ENCODE data around the gene GGT6.

The GGT6 gene

DNA sequence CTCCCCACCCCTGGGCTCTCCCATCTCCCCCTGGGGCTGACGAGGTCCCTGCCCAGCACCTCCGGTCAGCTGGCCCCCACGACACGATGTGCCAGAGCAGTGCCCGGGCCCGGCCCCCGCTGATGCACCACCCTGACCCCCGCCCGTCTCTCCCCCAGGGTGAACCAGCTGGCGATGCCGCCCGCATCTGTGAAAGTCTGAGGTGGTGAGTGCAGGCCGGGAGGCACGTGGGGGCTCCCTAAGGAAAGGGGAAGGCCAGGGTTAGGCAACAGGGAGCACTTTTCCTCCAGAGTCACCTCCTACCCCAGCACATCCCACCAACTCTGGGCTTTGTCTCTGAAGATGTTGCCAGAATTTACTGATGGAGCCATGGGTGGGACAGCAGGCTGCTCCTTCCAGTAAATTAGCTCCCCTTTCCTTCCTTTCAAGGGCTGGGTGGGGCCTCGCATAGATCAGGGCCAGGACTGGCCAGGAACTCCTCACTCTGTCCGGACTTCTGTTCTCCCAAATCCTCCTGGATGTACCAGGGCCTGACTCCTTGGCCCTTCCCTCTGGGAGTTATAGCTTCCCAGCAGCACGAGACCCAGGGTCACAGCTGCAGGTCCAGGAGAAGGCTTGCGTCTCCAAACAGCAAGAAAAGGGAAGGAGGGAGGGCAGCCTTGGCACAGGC is 23.5 kb downstream of the GGT6 start:
- DNase-seq: no peak

DNA sequence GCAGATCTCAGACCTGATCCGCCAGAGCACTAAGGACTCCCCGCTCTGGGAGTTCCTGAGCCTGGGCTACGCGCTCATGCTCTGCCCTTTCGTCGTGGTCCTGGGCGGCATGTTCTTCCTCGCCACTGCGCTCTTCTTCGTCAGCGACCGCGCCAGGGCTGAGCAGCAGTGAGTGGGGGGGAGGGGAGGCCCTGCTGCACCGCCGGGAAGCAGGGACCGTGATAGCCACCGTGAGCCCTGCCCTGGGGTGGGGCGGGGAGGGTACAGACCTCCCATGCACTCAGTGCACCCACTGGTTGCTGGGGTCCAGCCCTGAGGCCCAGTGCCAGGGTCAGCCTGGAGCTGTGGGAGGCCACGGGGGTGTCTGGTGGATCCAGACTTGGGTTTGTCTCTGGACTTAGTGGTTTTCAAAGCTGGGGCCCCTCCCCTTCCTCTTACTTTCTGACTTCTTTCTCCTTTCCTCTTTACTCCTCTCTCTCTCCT is 24.1 kb downstream of the GGT6 start:
- DNase-seq: no peak

DNA sequence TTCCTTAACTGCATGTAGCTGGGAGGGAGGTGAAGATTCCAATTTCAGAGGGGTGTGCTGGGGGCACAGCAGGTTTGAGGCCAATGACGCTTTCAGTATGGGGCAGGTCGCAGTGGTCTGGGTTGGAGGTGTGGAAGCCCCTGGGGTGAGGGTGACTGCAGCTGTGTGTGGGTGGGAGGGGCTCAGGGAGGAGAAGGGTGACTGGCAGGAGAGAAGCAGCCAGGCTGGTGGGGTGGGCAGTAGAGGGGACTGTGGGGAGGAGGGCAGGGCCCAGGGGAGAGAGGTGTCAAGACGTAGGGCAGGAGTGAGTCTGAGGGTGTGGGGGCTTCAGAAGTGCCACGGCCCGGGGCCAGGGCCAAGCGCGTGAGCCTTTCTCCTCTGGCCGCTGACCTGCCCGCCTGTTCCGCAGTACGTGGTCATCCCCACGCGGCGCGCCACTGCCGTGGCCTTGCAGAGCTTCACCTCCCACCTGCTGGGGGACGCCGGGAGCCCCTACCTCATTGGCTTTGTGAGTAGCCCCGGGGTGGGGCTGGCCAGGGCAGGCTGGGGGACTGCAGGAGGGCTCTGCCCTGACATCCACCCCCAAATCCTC is 24.6 kb downstream of the GGT6 start:
- DNase-seq: no peak

DNA sequence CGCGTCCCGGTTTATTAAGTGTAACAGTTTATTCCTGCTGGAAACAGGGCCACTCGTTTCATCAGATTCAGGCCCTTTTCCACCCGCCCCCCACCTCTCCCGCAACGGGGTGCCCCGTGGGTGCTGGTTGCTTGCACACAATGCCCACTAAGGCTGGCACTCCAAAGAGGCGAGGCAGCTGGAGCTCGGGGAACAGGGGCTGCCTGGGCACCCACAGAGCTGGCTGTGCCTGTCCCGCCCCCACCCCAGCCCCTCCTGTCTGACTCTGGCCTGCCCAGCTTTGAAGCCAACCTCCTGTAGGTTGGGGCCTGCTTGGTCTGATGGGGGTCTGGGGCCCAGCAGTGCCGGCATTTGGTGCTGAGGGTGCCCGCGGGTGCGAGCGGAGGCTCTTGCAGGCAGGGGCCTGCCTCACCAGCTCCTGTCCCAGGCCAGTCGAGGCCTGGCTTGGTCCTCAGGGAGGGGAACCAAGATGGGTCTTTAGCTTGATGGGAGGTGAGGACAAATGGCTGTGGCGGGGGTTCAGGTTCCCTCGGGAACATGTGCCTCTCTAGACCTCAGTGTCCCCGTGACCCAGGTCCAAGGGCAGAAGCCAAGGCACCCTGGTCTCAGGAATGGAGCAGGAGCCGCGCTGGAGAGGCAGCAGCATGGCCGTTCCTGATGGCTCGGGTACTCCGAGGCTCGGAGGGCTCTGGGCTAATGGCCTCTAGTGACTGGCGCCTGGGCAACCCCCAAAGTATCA is 25.3 kb downstream of the GGT6 start:
- DNase-seq: no peak

DNA sequence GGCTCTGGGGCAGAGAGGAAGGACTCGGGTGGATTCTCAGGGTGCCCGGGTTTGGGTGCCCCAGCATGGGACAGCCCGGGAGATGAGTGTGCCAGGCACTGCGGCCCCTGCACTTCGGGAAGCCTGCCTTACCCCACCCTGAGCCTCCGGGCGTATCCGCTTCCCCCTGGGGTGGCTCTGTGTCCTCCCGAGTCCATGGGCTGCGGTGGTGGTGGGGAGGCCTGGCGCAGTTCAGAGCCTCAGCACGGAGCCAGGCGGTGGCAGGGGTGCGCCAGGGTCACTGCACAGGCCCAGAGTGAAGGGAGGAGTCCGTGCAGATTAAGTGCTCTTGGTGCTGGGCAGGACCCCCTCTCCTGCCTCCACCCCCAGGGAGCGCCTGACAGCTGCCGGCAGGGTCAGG is 25.9 kb downstream of the GGT6 start:
- no peak for DNase-seq

DNA sequence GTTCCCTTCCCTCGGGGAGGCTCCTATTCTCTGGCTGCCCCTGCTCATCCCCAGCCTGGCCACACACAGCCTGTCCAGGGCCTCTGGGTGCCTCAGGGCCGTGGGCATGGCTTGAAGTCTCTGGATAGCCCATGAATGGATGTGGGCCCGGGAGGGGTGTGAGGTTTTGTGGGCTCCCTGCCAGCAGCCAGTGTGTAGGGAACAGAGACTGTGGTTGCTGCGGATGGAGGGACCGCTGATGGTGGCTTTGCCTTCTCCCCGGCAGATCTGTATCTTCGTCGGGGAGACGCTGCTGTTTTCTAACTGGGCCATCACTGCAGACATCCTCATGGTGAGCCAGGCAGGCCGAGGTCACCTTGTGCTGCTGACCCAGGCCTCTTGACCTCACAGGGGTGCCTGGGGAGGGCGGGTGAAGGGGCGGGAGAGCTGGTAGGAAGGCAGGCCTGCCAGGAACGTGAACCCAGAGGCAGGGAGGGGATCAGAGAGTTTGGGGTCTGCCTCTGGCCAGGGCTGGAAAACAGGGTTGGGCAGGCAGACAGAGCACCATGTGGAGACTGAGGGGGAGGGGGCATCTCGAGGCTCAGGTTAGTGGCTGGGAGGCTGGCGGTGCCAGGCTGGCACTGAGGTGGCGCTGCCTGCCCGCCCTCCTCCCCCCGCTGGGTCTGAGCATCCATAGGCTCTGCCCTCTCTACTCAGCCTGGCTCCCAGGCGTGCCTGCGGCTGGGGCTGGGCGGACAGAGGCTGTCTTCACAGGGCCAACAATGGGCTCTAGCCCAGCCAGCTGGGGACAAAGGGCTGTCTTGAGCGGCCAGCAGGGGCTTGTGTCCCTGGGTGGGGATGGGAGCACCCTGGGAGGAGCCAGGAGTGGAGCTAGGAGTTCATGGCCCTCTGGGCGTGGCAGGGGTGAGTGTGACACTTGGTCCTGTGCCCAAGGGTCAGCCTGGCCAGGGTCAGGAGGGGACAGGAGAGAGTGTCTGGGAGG is 26.6 kb downstream of the GGT6 start:
- DNase-seq: peak; percentile 42

DNA sequence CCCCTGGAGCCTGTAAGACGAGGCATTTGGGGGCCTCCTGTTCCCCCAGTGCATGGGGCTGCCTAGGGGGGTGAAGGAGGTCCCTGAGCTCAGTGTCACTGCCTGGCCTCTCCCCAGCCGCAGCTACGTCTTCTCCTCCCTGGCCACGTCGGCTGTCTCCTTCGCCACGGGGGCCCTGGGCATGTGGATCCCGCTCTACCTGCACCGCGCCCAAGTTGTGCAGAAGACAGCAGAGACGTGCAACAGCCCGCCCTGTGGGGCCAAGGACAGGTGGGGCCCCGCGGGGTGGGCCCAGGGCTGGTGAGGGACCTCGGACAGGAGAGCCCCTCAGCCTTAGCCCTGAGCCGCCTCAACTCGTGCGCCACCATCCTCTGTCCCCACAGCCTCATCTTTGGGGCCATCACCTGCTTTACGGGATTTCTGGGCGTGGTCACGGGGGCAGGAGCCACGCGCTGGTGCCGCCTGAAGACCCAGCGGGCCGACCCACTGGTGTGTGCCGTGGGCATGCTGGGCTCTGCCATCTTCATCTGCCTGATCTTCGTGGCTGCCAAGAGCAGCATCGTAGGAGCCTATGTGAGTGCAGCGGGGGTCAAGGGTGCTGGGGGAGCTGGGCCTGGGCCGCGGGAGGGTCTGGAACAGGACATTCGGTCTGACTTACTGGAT is 27.4 kb downstream of the GGT6 start:
- no peak for DNase-seq

DNA sequence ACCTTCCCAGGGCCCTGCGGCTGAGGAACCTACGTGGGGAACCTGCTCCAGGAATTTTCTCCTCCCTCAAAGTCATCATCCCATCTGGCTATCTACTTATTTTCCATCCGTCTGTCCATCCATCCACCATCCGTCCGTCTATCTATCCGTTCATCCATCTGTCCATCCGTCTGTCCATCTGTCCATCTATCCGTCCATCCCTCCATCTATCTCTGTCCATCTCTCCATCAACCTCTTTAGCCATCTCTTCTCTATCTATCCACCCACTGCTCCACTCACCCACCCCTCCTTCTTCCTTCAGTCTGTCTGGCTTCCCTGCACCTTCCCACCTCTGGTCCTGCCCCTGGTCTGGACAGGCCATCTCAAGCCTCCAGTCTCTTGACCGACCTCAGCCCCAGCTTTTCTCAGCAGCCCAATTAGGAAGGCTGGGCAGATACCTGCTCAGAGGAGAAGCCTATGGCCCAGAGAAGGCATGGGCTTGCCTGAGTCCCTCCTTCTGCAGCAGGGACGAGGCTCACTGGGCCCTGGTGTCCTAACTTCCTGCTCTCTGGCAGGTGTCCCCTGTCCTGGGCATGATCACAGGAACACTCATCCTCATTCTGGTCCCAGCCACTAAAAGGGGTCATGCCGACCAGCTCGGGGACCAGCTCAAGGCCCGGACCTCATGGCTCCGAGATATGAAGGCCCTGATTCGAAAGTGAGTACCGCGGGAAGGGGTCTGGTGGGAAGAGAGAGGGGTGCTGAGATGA is 28.2 kb downstream of the GGT6 start:
- DNase-seq: no peak

DNA sequence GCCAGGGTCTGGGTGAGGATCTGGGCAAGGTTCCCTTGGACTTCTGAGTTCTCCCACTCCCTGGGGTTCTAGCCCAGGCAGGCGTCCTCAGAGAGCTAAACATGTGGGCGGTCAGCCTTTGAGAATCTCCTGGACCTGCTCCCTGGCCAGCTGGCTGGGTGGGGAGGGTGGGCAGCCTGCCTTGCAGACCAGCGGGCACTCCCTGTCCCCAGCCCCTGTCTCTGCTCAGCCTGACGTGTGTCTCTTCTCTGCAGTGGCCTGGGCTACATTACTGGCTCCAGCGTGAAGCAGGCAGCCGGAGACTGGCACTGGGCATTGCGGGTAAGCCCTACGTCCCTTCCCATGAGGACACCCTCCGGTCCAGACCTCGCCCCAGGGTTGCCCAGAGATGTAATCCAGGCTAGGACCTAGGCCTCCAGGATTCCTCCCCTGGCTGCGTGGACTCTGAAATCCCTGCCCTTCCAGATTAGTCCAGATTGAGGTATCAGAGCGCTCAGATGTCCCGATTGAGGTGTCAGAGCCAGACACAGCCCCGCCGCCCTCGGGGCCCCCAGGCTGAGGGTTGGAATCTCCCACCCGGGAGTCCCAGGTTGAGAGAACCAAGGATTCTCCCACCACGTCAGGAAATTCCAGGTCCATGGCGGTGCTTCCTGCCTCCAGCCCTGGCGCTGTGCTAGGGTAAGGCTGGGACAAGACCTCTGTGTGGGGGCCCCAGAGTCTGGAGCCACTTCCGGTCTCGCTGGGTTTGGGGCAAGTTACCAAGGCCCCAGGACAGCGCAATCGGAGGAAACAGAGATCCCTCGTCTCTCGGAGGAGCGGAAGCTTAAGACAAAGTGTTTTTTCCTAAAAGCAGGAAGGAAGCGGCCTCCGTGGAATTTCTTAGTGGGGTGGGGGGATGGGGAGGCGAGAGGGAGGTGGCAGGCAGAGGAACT is 29.3 kb downstream of the GGT6 start:
- no peak for DNase-seq

DNA sequence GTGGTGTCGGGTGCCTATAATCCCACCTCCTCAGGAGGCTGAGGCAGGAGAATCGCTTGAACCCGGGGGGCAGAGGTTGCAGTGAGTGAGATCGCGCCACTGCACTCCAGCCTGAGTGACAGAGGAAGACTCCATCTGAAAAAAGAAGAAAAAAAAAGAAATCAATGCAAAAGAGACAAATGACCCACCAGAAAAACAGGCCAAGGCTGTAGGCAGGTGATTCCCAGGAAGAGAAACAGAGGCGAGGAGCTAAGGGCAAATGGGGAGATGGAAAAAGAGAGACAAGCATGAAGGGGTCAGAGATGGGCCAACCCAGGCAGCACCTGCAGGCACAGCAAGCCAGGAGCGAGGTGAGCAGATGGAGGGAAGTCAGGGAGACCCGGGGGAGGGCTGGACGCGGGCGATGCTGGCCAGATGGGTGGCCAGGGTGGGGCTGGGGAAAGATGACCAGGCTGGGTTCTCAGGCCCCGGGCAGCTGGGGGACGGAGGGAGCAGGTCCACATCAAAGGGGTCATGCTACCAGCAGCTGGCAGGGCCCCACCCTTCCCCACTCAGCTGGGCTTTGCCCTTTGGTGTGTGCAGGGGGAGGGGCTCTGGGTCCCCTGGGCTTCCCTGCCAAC is 30.7 kb downstream of the GGT6 start:
- DNase-seq: no peak

DNA sequence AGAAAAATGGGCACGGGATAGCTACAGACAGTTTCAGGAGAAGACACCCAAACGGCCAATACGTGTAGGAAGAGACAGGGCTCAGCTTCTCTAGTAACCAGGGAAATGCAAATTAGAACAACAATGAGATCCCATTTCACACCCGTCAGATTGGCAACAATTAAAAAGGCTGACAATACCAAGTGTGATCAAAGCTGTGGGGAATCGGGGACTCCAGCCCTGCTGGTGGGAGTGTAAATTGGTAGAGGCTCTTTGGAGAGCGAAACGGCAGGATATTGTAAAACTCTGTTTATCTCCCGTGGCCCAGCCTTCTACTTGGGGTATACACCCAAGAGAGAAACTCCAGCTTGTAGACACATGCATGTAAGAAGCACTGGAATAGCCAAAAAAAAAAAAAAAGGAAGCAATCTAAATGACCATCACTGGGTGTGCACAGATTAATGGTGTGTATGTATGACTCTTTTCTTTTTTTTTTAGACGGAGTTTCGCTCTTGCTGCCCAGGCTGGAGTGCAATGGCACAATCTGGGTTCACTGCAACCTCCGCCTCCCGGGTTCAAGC is 32.7 kb downstream of the GGT6 start:
- no peak for DNase-seq

DNA sequence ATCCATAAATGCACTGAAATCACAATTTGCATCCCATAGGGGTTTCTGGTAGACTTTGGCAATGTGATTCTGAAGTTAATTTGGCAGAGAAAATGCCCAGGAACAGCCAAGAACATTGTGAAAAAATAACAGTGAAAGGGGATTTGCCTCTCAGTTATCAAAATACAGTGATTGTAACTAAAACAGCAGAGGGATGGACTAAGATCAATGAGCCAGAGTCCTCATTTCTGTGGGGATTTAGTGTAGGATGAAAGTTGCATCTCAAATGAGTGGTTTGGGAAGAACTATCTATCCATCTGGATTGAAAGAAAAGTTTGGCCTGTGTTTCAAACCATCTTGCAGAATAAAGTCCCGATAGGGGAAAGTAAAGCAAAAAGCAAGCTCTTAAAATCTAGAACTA is 33.2 kb downstream of the GGT6 start:
- no peak for DNase-seq

DNA sequence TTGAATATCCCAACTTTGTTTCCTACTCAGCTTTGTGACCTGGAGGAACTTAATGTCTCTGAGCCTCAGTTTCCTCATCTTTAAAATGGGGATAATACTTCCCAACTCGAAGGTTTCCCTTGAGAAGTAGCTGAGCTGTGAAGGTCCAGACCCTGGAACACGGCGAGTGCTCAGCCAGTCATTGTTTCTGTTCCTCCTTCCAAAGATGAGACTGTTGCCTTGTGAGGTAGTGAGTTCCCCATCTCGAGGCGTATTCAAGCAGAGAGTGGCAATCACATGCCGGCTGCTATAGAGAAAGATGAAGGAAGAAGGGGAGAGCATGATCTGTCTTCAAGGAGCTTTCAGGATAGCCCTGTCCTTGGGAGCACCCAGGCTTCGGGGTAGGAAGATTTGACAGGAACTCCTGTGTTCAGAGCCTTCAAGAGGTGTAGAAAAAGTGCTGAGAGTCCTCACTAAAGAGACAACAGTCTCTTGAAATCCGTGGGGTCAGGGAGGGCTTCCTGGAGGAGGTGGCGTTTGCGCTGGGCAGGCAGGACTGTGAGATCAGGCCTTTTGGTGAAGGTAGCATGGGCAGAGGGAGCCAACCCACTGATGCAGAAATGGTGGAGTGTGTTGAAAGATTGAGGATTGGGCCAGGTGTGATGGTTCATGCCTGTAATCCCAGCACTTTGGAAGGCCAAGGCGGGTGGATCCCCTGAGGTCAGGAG is 34.5 kb downstream of the GGT6 start:
- DNase-seq: no peak

DNA sequence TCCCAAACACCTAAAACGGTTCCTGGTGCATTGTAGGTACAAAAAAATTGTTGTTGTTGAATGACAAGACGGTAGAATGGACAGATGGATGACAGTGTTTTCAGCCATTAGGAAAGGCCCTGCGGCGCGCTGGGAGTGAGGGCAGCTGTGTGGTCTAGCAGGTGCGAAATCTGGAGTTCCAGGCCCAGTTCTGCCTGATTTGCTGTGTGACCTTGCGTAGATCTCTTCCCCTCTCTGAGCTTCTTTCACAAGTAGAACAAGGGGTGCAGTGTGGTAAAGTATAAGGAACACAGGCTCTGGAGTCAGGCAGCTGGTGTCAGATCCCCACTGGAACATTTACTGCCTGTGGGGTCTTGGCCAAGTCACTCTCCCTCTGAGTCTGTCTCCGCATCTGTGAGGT is 36.4 kb downstream of the GGT6 start:
- no peak for DNase-seq

DNA sequence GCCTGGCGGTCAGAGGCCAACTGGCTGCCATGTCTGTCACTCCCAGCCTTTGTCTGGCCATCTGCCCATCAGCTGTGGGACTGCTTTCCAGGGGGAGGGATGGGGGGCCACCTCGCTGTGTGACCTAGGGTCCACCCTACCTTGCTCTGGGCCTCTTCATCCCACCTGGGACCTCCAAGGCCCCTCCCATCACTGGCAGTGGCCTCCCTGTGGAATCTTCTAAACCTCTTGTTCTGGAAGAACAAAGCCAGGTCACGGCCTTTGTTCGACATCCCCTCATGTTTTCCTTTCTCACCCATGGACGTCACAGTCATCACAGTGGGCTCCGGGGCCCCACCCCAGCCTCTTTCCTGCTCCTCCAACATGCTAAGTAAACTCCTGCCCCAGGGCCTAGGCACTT is 37.7 kb downstream of the GGT6 start:
- DNase-seq: no peak

DNA sequence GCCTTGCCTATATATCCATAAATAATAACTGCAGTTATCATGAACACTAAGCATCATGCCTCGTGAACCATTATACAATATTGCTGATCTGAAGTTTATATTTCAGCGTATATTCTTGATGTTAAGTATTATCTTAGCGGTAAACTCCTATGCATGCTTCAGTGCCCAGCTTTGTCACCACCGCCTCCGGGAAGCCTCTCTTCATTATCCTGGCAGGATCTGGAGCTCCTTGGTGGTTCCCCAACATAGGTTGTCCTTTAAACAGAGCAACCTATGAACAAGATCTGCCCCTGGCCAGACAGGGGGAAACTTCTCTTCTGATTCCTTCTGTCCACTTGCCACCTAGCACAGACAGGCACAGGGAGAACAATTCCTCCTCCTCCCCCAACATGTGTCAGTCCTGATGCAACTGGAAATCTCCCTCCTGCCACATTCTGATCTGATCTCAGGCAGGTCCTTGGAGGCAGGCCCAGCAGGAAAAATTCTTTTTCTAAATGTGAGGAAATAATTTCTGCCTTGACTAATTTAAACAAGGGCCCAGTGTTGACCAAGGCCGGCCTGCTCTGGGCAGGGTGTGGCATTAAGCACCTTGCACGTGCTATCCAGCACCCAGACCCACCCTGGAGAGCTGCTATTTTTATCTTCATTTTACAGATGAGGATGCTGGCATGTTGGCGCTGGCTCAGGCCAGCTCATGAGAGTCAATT is 39.3 kb downstream of the GGT6 start:
- DNase-seq: no peak

DNA sequence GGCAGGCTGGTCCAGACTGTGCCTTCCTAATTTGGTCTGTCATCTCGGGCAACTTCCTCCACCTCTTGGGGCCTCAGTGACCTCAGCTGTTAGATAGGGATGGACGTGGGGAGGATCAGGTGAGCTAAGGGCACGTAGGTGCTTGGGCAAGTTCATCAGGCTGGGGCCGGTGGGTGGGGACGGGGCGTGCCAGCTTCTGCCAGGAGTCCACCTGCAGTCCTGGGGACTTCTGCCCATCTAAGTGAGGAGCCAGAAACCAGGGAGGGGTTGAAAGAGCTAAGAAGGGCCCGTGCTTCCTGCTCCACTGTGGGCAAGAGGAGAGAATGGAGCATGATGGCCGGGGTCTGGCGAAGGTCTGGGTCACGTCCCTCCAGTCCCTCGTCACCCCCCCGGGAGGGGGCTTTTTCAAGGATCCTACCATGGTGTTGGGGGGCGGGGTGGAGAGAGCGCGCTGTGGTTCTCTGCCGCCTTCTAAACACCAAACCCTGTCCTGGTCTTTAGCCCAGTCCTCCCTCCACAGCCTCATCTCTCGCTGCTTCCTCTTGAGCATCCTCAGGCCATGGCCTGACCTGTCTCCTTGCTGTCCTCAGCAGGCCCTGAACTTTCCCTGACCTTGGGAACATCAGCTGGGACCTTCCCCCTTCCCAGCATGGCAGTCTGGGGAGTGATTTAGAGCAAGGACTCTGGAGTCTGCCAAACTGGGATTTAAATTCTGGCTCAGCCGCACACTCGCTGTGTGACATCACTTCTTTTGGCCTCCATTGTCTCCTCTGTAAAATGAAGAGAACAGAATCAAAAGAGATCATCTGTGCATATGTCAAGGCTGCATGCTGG is 40.1 kb downstream of the GGT6 start:
- no peak for DNase-seq
